ENCODE results near the gene ANKRD33B.

- TF ChIP-seq CTCF (IDR thresholded peaks at IDR 0.05), result no peak
- TF ChIP-seq POLR2A (IDR thresholded peaks at IDR 0.05), result no peak
These were observed 65.8 kb downstream of the ANKRD33B start for GRCh38 chr5:10629682-10630081.

Measured in suprapubic skin (tissue), 3 donors.